22Rv1 (cell line): ENCODE data around the gene PDXK.

Experiments used
- H3K27ac ChIP-seq: fragments of 450-650 bp; 2 replicates; pipeline ENCODE4 v1.5.1; 2017
- ZFX ChIP-seq: fragments of 450-650 bp; IDR thresholded peaks from 2 replicates; pipeline ENCODE4 v1.6.1; 2017; ENCODE audit warnings: antibody characterized with exemption, borderline replicate concordance
- TF ChIP-seq, protein P1 (sequence below): fragments of 450-650 bp; IDR thresholded peaks from 2 replicates; pipeline ENCODE4 v1.5.1; 2017; ENCODE audit warnings: mild to moderate bottlenecking

Gene PDXK

DNA sequence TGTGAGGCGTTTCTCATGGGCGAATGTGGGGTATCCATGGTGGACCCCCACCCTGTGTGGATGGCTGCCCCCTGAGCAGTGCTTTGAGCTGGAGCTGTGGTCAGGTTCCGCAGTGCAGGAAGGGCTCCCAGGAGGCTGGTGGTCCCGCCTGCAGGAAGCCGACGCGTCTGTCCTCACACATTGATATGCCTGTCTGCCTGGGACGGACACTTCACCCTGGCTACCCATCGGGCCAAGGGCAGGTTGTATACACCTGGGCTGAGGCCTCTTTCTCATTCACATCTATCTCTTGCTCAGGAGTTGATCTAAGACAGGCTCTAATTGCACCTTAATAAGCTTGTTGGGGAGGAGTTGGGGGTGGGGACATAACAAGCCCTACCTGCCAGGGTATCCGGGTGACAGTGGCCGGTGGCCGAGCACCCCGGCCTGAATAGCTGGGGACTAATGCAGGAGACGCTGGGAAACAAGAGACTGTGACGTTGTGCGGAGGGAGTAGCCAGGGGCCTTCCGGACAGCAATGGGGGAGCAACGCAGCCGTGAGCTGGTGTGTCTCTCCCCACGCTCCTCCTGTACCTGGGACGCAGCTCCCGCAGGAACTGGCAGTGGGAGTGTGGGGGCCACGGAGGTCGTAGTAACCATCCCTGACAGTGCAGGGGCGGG is 21.7 kb downstream of the PDXK start:
- peak overlapping the region; percentile 30; the same call in 1 of the 2 replicates for H3K27ac ChIP-seq
- TF ChIP-seq ZFX = no peak
- TF ChIP-seq, protein P1, sequence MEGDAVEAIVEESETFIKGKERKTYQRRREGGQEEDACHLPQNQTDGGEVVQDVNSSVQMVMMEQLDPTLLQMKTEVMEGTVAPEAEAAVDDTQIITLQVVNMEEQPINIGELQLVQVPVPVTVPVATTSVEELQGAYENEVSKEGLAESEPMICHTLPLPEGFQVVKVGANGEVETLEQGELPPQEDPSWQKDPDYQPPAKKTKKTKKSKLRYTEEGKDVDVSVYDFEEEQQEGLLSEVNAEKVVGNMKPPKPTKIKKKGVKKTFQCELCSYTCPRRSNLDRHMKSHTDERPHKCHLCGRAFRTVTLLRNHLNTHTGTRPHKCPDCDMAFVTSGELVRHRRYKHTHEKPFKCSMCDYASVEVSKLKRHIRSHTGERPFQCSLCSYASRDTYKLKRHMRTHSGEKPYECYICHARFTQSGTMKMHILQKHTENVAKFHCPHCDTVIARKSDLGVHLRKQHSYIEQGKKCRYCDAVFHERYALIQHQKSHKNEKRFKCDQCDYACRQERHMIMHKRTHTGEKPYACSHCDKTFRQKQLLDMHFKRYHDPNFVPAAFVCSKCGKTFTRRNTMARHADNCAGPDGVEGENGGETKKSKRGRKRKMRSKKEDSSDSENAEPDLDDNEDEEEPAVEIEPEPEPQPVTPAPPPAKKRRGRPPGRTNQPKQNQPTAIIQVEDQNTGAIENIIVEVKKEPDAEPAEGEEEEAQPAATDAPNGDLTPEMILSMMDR = no peak

- no peak overlapping the region for H3K27ac ChIP-seq
- TF ChIP-seq, protein P1 = no peak
- no peak for TF ChIP-seq ZFX
These were observed 22.6 kb downstream of the PDXK start for GRCh38 chr21:43741423-43742096.

DNA sequence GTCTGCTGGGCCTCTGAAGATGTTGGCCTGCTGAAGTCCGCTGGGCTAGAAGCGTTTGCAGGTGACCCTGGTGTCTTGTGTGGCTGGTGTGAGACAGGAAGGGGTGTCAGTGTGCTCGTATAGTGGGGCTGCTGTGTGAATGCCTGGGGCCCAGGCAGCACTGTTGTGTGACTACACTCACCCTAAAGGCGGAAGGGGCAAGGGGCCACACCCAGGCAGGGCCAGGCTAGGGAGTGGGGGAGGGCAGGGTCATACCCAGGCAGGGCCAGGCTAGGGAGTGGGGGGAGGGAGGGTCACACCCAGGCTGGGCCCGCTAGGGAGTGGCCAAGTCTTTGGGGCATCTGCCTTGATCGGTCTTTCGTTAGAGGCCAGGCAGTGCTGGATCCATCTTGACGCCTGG is 25.0 kb downstream of the PDXK start:
- TF ChIP-seq, protein P1 = no peak
- TF ChIP-seq ZFX = no peak
- no peak overlapping the region for H3K27ac ChIP-seq

- H3K27ac ChIP-seq = no peak overlapping the region
- TF ChIP-seq, protein P1 = no peak
- TF ChIP-seq ZFX = no peak
These were observed 25.8 kb downstream of the PDXK start for GRCh38 chr21:43744725-43745124.

DNA sequence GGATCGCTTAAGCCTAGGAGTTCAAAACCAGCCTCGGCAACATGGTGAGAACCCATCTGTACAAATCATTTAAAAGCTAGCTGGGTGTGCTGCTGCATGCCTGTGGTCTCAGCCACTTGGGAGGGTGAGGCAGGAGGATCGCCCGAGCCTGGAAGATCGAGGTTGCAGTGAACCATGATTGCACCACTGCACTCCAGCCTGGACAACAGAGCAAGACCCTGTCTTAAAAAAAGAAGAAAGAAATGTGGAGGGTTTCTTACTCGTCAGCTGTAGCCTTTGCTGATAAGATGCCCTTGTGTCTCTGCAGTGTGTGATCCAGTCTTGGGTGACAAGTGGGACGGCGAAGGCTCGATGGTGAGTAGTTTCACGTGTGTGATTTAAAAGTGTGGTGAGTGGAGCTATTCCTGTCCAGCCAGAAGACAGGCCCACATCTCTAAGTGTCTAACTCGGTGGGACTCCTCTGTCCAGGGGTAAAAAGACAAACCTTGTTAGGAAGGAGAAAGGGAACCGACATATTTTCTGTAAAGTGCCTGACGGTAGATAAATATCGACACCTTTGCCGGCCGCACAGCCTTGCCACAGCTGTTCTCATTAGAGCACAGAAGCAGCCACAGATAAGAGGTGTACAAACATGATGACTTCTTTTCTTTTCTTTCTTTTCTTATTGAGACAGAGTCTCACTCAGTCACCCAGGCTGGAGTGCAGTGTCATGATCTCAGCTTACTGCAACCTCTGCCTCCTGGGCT is 27.0 kb downstream of the PDXK start:
- TF ChIP-seq, protein P1 = no peak
- no peak for TF ChIP-seq ZFX
- H3K27ac ChIP-seq = no peak overlapping the region

- H3K27ac ChIP-seq = no peak overlapping the region
- TF ChIP-seq, protein P1 = no peak
- TF ChIP-seq ZFX = no peak
These were observed 29.7 kb downstream of the PDXK start for GRCh38 chr21:43748622-43749021.
